Measurements from ENCODE around the gene TAX1BP1.
A peak's percentile ranks its signal among the peaks of the same experiment; 100 is the strongest.
"Not testable (repeated sequence)": the region's sequence is repeated elsewhere in the genome, so short reads cannot be mapped to it uniquely, and the experiment has no call there.

Gene TAX1BP1

DNA sequence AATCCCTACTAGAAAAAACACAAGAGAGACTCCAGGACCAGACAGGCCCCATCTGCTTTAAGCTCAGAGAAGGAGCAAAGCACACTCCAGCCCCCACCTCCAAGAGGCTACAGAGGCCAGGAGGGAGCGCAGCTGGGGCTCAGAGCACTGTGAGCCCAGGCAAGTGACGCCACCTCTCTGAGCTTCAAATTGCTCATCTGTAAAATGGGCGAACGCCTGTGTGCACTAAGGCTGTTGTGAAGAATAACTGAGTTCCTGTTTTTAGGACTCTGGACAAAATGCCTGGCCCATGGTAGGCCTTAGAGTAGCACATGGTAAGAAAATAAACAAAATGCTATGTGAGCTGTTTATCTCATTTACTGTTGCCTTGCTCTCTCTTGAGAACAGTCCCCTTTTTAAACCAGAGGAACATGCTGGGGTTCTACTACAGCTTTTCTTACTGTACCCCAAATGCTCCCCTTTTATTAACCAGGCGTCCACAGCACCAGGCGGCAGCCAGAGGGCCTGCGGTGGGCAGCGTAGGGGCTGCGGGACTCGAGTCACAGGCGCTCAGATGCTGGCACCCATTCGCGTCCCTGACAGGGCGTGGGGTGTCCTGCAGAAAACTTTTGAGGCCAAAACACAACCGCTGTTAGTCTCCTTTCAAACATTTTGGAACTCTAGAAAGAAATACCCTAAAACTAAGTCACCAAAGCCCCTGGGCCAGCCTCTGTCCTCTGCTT is 103.8 kb downstream of the TAX1BP1 start:
- DNase-seq (ENCODE audit: low read depth): no peak

DNA sequence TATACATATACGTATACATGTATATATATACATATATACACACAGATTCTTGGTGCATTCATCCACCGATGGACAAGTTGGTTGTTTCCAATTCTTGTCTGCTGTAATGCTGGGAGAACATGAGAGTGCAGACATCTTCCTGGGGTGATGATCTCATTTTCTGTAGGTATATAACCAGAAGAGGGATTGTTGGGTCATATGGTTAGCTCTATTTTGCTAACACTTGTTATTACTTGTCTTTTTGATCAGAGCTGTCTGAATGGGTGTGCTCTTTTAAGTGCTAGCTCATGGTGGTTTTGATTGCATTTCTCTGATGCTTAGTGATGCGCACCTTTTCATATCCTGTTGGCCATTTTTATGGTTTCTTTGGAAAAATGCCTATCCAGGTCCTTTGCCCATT is 106.4 kb downstream of the TAX1BP1 start:
- no peak for DNase-seq (ENCODE audit: low read depth)

DNA sequence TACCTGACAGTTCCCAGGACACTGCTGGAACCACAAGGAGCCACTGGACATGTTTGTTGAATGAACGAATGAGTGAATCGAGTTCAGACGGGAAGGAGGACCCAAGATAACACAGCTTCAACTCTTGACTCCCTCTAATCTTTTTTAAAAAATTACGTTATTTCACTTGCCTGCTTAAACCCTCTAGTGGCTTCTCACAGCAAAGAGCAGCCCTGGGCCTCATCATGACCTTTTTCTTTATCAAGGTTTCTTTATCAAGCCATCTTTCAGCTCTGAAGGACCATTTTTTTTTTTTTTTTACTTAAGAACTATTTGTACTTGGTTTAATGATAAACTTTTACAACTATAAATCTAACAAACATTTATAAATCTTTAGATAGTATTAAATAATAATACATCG is 110.6 kb downstream of the TAX1BP1 start:
- no peak for DNase-seq (ENCODE audit: low read depth)

DNA sequence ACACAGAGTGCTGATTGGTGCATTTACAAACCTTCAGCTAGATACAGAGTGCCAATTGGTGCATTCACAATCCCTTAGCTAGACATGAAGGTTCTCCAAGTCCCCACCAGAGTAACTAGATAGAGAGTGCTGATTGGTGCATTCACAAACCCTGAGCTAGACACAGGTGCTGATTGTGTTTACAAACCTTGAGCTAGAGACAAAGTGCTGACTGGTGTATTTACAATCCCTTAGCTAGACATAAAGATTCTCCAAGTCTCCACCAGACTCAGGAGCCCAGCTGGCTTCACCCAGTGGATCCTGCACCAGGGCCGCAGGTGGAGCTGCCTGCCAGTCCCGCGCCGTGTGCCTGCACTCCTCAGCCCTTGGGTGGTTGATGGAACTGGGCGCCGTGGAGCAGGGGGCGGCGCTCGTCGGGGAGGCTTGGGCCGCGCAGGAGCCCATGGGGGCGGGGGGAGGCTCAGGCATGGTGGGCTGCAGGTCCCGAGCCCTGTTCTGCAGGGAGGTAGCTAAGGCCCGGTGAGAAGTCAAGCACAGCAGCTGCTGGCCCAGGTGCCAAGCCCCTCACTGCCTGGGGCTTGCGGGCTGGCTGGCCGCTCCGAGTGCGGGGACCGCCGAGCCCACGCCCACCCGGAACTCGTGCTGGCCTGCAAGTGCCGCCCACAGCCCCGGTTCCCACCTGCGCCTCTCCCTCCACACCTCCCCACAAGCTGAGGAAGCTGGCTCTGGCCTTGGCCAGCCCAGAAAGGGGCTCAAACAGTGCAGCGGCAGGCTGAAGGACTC is 116.9 kb downstream of the TAX1BP1 start:
- DNase-seq (ENCODE audit: low read depth): not testable (repeated sequence)

DNA sequence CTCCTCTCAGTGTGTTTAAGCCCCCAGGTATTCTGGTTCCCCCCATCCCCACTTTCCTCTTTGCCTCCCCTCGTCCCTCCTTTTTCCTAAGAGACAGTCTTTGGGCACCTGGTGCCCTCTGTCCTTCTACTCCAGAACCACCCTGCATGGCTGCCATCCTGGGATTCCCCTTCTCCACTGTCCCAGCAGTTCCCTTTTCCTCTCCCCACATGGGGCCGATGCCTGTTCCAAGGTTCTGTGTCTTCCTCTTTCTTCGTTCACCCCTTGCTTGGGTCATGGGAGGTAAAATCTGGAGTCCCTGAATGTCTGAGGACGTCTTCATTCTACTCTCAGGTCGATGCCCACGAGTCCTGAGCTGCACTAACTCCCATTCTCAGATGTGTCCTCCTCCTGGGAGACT is 120.8 kb downstream of the TAX1BP1 start:
- no peak for DNase-seq (ENCODE audit: low read depth)

DNA sequence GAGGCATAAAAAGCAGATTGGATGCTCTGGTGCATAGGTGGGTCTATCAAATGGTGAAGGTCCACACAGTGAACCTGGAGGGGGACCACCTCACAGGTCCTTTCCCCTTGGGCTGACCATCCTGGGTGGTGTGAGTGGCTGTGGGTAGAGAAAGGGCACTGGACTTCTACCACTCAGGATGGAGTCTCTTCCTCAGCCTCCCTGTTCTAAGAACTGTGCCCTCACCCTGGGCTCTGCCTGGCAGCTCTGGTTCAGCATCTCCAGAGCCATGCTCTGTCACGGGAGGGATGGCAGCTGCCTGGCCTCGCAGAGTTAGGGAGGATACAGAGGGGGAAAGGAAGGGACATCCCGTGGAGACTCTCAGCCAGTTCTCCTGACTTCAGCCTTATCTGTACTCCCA is 121.8 kb downstream of the TAX1BP1 start:
- no peak for DNase-seq (ENCODE audit: low read depth)

DNA sequence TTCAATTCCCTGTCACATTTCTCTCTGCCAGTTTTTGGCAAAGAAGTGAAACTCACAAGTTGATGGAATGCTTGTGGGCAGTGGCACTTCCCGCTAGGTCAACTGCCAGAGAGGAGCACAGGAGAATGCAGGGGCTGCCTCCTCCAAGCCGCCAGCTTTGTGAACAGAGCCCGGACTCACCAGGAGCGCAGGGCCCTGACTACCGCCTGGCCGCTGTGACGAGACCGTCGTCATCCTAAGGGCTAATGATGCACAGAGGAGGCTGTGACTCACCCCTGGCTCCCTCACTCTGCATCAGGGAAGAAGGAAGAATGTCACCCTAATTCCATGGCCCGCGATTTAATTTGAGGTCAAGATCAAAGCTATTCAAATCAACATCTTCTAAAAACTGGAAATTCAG is 123.9 kb downstream of the TAX1BP1 start:
- DNase-seq (ENCODE audit: low read depth): no peak

DNA sequence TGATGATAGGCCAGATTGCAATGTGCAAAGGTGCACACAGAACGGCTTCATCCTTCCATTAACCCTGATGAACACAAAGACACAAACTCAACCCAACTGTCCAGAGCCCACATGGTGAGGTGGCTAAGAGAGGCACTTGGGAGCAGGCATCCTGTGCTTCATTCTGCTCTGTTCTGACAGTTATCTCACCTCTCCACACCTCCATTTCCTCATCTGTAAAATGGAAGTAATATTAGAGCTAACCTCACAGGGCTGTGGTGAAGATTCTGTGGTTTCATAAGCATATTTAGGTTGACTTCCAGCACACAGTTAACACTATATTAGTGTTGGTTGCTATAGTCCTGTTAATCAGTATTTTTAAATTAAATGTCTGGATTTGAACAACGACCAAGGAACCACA is 126.3 kb downstream of the TAX1BP1 start:
- no peak for DNase-seq (ENCODE audit: low read depth)

DNA sequence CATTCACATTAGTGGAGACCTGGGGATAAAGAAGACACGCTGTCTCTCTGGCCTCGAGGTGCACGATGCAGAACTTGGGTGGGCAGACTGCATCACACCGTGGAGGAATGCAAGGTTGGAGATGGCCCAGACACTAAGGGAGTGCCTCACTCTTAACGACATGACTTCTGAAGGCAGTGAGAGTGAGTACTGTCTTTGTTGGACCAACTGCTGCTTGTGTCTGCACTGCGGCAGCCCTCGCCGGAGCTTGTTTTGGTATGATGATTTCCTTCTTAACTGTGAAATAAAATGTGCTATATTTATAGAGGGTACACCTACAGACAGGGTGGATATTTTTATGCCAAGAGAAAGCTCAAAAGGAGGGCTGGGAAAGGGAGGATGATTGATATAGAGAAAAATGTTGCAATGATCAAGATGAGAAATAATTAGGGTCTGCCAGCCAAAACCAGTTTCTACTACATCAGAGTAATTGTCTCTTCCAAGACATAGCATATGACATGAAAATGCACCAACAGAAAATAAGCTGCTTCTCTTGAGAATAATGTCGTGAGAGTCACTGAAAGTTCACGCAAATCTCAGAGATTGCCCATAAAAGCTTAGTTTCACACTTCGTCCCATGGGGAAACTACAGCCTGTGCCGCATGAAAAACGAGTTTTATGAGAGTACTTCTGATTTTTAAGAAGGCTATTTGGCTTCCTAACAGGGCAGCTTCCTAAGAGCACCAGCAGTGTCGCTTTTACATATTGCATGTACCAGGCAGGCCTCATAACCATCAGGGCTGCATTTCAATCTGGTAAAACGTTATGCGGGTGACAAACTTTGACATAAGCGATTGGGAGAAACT is 127.1 kb downstream of the TAX1BP1 start:
- no peak for DNase-seq (ENCODE audit: low read depth)

DNA sequence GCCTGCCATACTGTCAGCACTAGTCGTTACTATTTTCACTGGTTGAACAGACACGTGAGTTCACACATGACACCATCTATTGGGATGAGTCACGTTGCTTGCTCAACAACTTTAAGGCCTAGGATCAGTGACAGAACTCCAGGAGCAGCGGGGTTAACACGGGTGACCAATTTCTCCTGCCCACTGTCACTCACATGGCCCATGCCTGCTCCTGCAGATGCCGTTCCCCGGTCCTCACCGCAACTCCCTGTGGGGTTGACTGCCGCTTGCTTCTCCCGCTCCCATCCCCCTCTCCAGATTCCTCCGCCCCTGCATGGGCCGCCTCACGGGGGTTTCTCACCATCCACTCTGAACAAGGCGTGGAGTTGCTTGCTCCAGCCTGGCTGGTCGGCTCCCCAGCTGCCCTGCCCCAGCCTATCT is 128.2 kb downstream of the TAX1BP1 start:
- DNase-seq (ENCODE audit: low read depth): no peak

DNA sequence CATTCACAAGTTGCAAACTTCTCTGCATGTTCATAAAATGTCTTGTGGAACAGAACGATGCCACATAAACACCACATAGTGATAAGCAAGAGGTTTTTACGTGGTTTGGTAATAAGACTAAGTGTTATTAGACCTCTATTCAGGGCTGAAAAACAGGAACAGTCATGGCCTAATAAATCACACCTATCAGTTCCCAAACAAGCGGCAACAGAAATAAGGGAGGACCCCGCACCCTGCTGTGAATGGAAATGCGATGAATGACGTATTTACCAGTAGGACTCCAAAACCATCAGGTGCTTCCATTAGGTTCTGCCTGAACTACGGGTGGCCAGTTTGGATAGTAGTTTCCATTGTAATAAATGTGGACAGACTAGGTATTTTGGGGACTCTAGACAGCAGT is 129.1 kb downstream of the TAX1BP1 start:
- DNase-seq (ENCODE audit: low read depth): no peak

DNA sequence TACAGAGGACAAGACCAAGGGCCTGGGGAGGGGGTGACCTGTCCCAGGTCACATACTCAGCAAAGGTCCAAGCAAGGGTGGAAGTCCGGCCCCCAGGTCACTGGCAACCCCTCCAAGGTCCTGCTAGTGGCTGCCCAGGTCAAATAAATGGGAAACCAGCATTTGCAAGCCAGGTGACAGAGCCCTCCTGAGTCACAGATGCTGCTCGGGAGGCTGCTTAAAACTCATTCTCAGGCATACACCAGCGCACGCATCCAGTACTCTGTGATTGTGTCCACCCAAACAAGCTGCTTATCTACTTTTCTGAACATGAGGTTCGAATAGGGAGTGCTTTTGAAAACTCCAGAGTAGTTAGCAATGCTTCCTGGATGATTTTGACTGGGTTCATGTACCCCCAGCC is 130.6 kb downstream of the TAX1BP1 start:
- no peak for DNase-seq (ENCODE audit: low read depth)

DNA sequence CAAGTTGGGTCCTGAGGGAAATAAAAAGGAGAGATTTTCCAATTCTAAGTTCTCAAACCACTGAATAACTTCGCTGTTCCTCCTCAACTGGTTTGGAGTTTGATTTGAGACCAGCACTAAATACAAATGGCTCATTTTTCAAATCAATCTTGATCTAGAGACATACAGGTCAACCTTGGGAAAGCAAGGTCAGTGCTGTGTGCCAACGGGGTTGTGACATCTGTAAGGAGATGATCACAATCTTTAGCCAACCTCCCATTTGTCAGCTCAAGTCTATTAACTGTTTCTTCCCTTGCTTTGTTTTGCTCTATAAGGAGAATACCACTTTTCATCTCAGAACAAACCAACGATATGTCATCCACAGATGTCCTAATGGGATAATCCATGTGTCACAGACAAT is 131.1 kb downstream of the TAX1BP1 start:
- DNase-seq (ENCODE audit: low read depth): no peak

DNA sequence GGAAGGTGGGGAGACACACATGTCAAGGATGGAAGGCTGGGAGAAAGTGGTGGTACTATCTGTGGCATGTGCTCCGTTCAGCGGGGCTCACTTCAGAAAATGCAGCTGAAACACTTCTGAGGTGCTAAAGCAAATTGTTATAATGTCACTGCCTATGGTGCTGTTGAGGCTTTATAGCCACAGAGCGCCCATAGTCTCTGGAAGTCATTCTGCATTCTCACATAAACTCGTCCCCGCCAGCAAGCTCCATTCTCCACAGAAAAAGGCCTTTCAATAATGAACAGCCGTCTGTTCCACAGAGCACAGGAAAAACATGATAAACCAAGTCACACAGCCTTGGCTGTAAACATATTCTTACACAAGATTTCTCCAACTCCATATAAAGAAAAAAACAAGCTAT is 131.9 kb downstream of the TAX1BP1 start:
- DNase-seq (ENCODE audit: low read depth): no peak

DNA sequence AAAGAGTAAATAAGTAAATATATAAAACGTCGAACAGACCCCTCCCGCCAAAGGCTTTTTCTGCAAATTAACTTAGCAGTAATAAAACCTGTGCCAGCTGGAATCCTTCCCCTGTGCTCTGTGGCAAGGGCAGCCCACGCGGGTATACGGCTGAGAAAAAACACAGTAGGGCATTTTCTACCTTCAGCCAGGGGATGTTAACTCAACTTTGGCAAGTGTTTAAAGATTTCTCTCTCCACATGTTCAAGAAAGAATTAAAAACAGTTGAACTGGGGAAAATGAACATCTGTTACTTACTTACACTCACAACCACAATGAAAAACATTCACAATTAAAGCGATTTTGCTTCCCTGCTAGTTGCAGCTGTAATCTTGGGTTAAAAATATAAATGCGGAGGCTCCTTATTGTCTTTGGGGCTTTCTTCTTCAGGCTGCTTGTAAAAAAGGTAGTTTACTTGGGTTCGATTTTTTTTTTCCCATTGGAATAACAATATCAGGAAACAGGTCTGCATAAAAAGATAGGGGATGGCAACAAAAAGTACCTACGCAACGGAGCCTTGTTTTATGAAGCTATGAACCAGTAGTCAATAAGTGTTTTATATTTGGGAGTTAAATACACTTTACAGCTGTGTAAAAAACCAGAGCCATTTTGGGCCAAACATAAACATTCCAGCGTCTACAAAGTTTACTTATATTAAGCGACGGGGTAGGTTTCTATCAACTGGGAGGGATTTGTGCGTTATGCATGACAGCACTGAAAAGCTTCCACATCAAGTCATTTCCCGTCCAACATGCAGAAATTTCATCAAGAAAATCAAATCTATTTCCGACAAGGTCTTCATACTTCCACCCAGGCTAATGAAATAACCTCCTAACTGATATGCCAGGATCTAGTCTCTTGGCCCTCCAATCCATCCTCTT is 132.7 kb downstream of the TAX1BP1 start:
- no peak for DNase-seq (ENCODE audit: low read depth)

DNA sequence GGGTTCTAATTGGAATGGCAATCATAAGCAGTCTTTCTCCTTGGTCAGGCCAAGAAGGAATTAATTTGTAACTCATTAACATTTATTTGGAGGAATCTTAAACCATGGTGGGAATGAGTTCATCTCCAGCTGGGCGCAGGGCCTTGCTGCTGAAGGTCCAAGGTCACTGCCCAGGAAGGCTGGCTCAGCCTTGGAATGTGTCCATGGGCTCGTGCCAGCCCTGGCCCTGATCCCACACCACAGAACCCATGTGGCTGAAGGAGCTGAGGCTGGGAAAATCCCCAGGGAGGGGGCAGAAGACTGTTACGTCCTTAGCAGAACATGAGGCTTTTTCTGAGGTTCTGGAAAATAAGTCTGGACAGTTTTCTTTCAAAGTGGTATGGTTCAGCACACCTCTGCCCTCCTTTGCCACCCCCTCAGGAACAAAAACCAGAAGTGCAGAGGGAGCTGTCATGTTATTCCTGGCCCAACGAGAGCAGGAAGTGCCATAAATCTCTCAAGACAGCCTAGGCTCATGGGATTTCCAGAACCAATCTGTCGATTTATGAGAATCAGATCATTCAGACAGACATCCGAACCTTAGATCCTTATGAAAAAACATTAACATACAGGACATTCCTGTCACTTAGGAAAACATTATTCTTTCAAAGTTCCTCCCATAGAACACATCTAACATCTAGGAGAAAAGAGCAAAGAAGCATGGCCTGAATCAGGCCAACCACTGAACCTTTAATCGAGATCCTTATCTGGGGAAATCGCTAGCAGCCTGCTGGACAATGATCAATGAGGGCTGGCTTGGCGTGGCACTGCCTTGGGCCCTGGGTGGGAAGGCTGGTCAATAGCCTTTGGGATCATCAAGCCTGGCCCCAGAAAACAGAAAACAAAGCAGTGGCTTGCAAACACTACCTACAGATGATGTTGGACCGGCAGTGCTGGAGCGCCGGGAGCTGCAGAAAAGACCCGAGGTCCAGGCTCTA is 134.3 kb downstream of the TAX1BP1 start:
- peak; percentile 54 for DNase-seq (ENCODE audit: low read depth)

DNA sequence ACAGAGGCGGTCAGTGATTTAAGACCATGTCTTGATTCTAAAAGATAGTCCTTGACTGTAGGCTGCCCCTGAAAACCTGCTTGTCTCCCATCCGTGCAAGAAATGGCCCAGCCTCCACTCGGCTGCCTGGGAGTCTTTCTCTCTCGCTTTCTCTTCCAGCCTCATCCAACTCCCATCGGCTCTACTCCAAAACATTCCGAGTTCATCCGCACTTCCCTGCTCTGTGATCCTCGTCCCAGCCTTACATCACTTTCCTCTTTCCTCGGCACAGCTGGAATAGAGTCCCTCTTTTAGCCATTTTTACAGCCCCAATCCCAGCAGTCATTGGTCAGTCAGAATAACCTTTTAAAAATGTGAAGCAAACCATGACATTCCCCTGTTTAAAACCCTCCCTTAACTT is 135.1 kb downstream of the TAX1BP1 start:
- no peak for DNase-seq (ENCODE audit: low read depth)

DNA sequence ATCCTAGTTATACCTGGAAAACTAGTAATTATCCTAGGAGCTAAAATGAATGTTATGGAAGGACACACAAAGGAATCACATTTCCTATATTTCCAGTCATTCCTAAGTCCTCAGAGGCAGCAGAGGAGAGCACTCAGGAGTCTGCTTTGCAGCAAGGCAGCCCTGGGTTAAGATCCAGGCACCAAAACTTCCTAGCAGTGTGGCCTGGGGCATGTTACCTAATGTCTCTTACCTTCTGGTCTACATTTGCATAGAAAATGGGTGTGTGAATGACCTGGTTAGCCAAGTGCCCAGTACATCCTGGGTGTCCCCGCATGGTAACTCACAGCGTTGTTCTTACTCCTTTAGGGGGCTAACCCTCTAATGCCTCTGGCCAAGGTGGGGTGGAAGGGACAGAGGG is 135.9 kb downstream of the TAX1BP1 start:
- no peak for DNase-seq (ENCODE audit: low read depth)

DNA sequence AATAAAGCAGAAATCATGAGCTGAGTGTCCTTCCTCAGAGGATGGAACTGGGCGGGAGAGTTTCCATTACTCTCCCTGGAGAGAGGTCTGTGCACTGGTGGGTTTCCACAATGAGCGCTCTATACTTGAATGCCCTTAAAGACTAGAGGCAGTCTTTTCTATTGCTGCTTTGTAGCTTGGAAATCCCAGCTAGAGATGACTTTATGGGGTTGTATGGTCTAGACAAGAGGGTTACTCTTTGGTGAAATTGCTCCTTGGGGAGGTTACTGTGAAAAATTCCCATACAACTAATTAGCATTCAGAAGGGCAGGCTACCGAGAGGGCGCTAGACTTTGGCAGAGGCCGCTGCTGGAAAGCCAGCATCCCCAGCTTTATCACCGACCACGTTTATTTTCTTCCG is 136.8 kb downstream of the TAX1BP1 start:
- DNase-seq (ENCODE audit: low read depth): no peak
